Mesothelial cell of epicardium (in vitro differentiated cells): ENCODE measurements around the gene UBA52. TPM values are rescaled to one million over a fixed set of nuclear protein-coding genes. Genes with fewer than 3 reads are reported as not detected.
"Not testable (repeated sequence)": the region's sequence is repeated elsewhere in the genome, so short reads cannot be mapped to it uniquely, and the experiment has no call there.

Experiments used
- DNase-seq, 2 experiments: peaks; one replicate each; pipeline ENCODE4 v3.0.0; 2021; ENCODE audit warnings: low spot score in 2 of 2; ENCODE audit not compliant: unreplicated experiment in 2 of 2
- H3K27ac Mint-ChIP-seq: 2 replicates; pipeline ENCODE4 v1.8.0; 2021; ENCODE audit warnings: mixed read lengths
- H3K27me3 Mint-ChIP-seq: 2 replicates; pipeline ENCODE4 v1.8.0; 2021; ENCODE audit warnings: low read depth, mixed read lengths
- H3K36me3 Mint-ChIP-seq: 2 replicates; pipeline ENCODE4 v1.8.0; 2021; ENCODE audit warnings: mixed read lengths
- H3K4me1 Mint-ChIP-seq: 2 replicates; pipeline ENCODE4 v1.8.0; 2021; ENCODE audit warnings: mixed read lengths
- H3K4me3 Mint-ChIP-seq: 2 replicates; pipeline ENCODE4 v1.8.0; 2021; ENCODE audit warnings: mild to moderate bottlenecking, moderate library complexity, mixed read lengths
- H3K9me3 Mint-ChIP-seq: 2 replicates; pipeline ENCODE4 v1.8.0; 2021; ENCODE audit warnings: mixed read lengths
- CTCF ChIP-seq: fragments of 200-600 bp; sonication (generic); IDR thresholded peaks from one replicate; pipeline ENCODE4 v1.5.0; 2021; ENCODE audit warnings: antibody characterized with exemption; ENCODE audit not compliant: unreplicated experiment
- total RNA-seq: library from RNA; stranded (reverse); gene quantifications from 3 replicates; pipeline ENCODE4 v1.2.1, GENCODE V29; 2021

Gene UBA52
- total RNA-seq, 1 donor from 2014 or later: 846 TPM

GRCh38 chr19:18537431-18537830 lies 34.2 kb upstream of the UBA52 start:
- TF ChIP-seq CTCF: no peak

GRCh38 chr19:18538115-18538514 lies 33.5 kb upstream of the UBA52 start:
- peaks cover 18% of the 10 kb centered on the region for H3K36me3 Mint-ChIP-seq
- H3K4me1 Mint-ChIP-seq: peaks cover 4% of the 10 kb centered on the region
- H3K27me3 Mint-ChIP-seq: no peaks in the 10 kb centered on the region
- H3K4me3 Mint-ChIP-seq: no peak overlapping the region
- DNase-seq: no peak
- TF ChIP-seq CTCF: no peak
- no peak overlapping the region for H3K27ac Mint-ChIP-seq
- no peaks in the 10 kb centered on the region for H3K9me3 Mint-ChIP-seq

More at GRCh38 chr19:18537431-18537830, 34.2 kb upstream of the UBA52 start:
- Mint-ChIP-seq H3K27ac (no peak overlapping the region), H3K4me1 (peaks cover 1% of the 10 kb centered on the region), H3K4me3 (no peak overlapping the region), H3K9me3 (no peaks in the 10 kb centered on the region), H3K36me3 (peaks cover 23% of the 10 kb centered on the region), H3K27me3 (no peaks in the 10 kb centered on the region)
- DNase-seq: no peak

- TF ChIP-seq CTCF: no peak
- Mint-ChIP-seq H3K9me3 (no peaks in the 10 kb centered on the region), H3K36me3 (peaks cover 16% of the 10 kb centered on the region), H3K27me3 (no peaks in the 10 kb centered on the region), H3K4me1 (peaks cover 10% of the 10 kb centered on the region), H3K27ac (no peak overlapping the region), H3K4me3 (no peak overlapping the region)
- no peak for DNase-seq
Observed at GRCh38 chr19:18539372-18539771, 32.3 kb upstream of the UBA52 start.

GRCh38 chr19:18540200-18540599 lies 31.5 kb upstream of the UBA52 start:
- not testable (repeated sequence) for DNase-seq, H3K4me1 Mint-ChIP-seq, H3K27ac Mint-ChIP-seq, H3K4me3 Mint-ChIP-seq, H3K9me3 Mint-ChIP-seq, H3K27me3 Mint-ChIP-seq
- peaks cover 13% of the 10 kb centered on the region for H3K36me3 Mint-ChIP-seq

GRCh38 chr19:18541258-18541991 lies 30.2 kb upstream of the UBA52 start:
- no peak for TF ChIP-seq CTCF
- DNase-seq: no peak

GRCh38 chr19:18541992-18542940 lies 29.4 kb upstream of the UBA52 start:
- H3K4me1 Mint-ChIP-seq: peaks cover 10% of the 10 kb centered on the region
- no peak for TF ChIP-seq CTCF
- no peaks in the 10 kb centered on the region for H3K27me3 Mint-ChIP-seq
- H3K27ac Mint-ChIP-seq: peak overlapping the region; percentile 86
- DNase-seq: no peak
- H3K9me3 Mint-ChIP-seq: no peaks in the 10 kb centered on the region
- no peaks in the 10 kb centered on the region for H3K36me3 Mint-ChIP-seq
- peak overlapping the region; percentile 83 for H3K4me3 Mint-ChIP-seq

More at GRCh38 chr19:18541258-18541991, 30.2 kb upstream of the UBA52 start:
- Mint-ChIP-seq H3K9me3 (no peaks in the 10 kb centered on the region), H3K27ac (no peak overlapping the region), H3K27me3 (no peaks in the 10 kb centered on the region), H3K36me3 (peaks cover 5% of the 10 kb centered on the region), H3K4me1 (peaks cover 10% of the 10 kb centered on the region), H3K4me3 (peak overlapping the region; percentile 30)
